ENCODE data around the gene KCND3.

KCND3 gene

DNA sequence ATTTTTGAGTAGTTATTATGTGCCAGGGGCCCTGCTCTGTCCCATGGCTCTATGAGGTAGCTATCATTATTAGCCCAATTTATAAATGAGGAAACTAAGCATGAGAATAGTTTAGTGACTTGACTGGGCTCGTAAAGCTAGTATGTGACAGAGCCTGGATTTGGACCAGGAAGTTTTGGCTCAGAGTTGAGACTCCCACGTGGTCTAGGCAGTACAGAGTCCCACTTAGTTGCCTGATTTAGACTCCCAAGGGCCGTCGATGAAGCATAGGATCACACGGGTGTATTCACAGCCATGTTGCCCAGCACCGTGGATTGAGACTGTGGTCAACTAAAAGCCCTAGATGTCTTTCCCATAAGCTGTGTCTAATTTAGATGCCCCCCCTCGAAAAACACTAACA lies 152.1 kb downstream of the KCND3 start:
- no peak for DNase-seq

DNA sequence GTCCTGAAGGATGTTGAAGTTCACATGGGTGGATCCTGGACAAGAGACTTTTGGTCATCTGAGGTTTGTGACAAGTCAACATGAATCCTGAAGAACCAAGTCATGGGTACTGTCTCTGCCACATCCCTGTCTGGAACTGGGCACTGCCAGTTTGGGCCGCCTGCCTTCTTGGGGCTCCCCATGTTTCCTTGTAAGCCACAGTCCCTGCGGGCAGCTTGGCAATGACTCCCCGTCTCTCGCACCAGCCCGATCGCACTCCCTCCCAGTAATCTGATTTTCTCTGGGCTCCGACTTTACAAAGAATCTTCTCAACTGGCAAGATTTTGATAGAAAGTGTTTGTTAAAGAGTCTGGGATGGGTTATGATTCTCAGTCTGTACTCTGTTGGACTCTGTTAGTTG lies 153.4 kb downstream of the KCND3 start:
- DNase-seq = no peak

DNA sequence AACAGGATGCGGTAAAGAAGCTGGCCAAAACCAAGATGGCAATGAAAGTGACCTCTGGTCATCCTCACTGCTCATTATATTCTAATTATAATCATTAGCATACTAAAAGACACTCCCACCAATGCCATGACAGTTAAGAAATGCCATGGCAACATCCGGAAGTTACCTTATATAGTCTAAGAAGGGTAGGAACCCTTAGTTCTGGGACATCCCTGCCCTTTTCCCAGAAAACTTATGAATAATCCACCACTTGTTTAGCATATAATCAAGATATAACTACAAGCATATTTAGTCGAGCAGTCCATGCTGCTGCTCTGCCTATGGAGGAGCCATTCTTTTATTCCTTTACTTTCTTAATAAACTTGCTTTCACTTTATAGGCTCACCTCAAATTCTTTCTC lies 154.0 kb downstream of the KCND3 start:
- no peak for DNase-seq

DNA sequence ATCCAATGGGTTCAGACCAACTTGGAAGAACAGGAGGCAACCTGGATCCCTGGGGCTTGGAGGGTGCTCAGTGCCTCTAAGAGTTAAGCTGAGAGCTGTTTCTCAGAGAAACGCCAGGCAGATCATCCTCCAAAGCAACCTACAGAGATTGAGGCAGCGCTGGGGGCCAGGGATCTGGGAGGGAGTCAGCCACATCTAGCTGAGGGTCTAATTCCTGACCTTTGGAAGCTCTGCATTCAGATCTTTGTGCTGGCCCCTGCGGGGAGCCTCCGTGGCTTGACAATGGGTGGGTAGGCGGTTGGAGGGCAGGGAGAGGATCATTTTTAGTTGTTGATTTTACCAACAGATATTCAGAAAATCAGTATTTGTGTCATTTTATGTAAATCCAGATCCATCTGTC lies 154.5 kb downstream of the KCND3 start:
- DNase-seq = no peak

DNA sequence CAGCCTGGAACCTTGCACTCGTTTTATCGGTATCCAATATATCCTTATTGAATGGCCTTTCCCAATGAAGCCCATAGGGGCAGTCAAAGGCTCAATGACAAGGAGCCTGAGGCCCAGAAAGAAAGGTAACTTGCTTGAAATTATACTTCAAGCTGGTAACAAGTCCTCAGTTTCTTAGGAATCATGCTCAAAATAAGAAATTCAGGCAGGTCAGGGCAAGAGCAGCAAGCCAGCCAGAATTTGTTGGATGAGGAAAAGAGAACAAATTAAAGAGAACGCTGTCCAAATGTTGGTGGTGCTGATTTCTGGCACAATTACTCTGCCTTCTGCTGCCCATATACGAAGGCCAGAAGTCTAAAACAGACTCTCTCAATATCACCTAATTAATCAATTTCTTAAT lies 156.1 kb downstream of the KCND3 start:
- no peak for DNase-seq

DNA sequence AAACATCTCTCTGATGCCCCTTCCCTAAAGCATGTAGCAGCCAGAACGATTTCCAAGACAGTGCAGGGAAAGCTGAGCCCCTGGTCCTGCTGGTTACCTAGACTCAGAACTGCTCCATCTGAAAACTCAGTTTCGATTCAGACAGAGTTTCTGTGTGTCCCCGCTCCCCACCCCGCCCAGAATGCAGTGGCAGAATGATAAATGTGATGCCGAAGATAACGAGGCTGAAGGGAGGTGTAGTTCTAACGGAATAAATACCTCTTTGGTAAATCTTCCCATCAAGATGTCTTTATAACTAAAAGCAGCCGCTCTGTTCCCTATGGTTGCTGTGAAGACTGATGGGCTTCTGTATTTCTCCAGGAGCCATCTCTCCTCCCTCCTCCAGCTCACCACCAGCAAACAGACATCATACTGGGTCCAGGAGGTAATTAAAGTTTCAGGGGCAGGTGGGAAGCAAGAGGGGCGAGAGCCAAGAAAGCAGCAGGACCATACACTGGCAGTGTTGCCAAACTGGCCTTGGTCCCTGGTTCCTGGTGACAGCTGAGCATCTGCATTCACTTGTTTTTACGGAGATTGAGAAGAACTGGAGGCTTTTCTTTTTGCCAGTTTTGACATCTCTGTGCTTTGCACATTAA lies 156.8 kb downstream of the KCND3 start:
- no peak for DNase-seq

DNA sequence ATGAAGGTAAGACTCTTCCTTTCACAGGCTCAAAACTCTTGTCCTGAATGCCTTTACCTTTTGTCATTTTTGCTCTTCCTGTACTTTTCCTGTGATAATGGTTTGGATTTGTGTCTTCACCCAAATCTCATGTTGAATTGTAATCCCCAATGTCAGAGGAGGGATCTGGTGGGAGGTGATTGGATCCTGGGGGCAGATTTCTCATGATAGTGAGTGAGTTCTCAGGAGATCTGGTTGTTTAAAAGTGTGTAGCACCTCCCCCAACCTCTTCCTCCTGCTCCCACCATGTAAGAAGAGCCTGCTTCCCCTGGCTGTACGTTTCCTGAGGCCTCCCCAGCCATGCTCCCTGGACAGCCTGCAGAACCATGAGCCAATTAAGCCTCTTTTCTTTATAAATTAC lies 158.3 kb downstream of the KCND3 start:
- DNase-seq = no peak

DNA sequence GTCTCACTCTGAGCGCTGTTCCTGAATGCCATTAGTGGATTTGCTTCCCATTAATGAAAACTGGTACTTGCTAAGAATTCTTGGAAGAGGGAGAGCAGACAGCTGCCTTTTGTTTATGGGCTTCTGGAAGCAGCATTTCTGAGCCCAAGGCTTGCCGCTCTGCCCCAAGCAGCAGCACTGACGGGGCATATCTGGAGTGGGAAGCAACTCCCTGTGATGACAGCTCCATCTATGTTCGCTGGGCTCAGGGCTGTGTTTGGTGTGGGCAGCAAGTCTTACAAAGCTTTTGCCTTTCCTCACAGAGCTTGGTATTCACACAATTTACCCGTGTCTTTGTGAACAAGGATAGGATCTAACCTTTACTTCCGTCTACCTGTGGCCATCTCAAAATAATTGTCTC lies 161.5 kb downstream of the KCND3 start:
- no peak for DNase-seq

DNA sequence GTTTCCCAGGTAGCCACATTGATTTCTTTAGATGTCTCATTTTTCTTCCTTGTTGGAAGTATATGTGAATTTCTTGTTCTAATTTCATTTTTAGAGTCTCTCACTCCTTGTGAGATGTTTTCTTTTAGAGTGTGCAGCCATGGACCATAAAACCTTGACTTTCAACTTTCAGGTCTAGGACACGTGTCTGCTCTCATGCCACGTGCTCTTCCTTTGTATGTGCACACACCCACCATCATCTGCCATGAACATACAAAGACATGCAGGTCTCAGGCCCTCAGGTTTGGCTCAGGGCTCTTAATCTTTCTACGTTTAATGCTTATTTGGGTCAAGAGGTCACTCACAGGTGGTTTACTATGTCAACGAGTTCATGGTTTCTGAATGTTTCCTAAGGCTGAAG lies 163.2 kb downstream of the KCND3 start:
- DNase-seq = no peak

DNA sequence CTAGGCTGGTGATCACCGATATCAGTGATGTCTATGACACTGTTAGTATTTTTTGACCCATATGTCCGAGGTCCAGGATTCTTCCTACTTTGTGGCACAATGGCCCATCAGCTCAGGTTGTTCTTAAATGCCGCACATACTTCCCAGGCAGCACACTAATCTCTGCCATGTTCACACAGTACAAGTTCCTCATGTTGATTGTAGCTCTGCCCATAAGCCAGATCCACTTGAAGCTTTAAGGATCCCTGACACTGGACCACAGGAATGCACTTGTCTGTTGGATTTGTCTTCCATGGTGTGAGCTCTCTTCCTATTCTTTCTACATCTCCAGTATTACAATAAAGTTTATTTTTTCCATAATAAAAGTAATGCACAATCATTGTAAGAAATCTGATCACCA lies 164.3 kb downstream of the KCND3 start:
- no peak for DNase-seq

DNA sequence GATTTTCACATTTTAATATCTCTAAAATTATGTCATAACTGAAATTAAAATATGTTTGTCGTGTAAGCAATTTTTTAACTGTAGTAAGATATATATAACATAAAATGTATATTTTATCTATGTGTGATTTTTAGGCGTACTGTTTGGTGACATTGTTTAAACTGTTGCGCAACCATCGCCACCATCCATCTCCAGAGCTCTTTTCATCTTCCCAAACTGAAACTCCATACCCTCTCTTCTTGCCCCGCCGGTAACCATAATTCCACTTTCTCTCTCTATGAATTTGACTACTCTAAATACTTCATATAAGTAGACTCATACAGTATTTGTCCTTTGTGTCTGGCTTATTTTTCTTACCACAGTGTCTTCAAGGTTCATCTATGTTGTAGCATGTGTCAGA lies 167.3 kb downstream of the KCND3 start:
- no peak for DNase-seq

DNA sequence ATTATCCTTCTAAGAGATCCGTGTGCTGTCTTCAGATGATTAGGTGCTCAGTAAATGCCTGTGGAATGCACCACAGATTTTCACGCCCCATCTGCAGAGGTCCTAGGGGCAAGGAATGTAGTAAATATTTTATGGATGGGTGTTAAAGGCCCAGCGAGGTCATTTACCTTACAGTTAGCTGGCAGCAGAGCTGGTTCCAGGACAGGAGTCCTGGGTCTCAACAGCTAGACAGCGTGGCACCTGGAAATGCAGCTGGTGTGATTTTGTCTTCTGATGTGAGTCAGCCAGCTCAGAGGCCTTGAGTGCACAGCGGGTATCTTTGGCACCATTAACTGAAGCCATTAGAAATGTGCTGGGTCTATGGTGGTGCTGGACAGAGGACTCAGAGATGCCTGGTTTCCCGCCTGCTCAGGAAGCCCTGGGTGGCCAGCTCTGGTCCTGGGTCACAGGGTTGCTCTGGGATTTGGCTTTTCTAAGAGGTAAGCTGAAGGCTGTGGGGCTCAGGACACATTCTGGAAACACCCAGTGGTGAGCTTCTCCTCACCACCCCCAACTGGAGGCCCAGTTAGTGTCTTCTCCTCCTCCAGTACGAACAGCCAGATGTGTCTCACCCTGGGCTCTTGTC lies 168.2 kb downstream of the KCND3 start:
- DNase-seq = no peak

DNA sequence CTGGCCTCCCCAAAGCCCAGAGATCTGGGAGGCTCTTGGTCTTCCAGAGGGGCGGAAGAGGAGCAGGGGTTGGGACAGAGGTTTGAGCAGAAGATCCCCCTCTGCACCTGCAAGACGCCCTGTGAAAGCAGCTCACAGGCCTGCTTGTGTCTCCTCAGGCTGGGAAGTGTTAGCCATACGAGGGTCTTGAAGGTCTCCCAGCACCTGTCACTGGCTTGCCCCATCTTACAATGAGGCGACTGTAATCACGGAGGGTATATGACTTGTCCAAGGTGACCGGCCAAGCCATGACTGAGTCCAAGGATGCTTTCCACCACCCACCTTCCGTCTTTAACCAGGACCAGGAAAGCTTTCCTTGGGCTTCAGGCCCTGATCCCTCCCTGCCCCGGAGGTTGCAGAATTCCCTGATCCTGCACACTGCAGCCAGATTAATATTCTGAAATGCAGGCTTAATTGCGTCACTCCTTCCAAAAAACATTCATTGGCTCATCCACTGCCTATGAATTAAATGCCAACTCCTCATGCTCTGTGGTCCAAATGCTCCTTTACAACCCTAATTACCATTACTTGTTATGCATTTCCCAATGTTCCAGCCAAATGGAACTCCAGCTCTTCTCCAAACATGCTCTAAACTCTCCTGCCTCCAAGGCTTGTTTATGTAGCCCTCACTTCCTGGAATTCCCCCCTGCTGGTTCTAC lies 169.8 kb downstream of the KCND3 start:
- no peak for DNase-seq

DNA sequence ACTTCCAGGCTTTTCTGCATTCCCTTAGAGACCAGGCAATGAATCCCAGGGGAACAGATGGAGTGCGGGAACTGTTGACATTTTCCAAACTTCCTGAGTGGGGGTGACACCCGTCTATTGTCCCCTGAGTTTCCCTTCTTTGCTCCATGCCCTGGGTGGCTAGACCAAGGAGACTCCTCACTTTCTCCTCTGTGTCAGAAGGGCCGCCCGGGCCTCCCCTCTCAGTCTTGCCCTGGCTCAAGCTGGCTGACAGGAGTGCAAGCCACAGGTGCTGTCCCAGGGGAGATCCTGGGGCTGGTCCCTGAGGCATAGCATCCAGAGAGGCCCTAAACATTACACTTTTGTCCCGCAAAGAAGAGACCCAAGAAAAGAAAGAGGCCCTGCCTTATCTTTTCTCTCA lies 170.9 kb downstream of the KCND3 start:
- DNase-seq = no peak

DNA sequence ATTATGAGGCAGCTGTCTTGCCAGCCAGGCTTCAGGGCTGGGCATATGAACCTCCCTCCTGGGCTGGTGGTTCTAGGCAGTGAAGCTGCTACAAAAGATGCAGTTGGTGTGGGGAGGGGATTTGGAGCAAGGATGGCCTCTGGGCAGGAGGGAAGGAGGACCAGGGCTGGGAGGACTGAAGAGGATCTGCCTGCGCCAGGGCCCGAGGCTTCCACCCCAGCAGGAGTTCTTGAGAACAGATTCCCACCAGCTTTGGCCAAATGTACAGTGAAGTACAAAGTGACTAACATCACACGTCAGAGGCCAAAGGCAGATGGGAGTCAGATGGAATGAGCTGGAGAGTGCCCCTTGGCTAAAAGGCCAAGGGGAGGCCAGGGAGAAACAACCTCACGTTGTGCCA lies 171.4 kb downstream of the KCND3 start:
- DNase-seq = no peak

DNA sequence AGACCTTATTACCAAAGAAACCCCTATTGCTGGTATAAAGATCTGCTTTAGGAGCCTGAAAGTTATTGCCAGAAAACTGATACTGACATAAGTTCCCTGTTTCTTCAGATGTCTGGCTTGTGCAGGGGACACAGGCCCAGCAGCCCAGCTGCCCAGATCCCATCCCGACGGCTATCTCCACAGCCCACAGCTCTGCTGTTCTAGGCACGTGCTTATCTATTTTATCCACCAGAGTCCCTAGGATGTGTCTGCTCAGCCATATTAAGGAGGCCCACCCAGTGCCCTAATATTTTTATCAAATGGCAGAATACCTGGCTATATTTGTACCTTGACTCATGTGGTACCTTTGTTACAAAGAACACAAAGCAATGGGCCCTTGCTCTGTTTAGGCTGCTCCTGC lies 174.8 kb downstream of the KCND3 start:
- no peak for DNase-seq

DNA sequence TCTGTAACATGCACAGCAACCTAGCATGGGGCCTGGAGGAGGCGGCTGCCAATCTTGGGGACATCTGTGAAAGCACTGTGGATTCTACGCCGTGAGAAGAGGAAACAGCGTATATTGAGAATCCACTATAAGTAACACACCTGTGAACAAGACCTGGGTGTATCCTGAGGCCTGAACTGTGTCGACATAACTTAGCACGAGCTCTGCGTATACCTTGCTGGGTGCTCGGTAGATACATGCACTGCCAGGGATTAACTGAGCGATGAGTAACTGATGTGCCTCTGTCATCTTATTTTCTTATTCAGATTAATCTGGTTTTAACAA lies 175.2 kb downstream of the KCND3 start:
- DNase-seq = no peak

DNA sequence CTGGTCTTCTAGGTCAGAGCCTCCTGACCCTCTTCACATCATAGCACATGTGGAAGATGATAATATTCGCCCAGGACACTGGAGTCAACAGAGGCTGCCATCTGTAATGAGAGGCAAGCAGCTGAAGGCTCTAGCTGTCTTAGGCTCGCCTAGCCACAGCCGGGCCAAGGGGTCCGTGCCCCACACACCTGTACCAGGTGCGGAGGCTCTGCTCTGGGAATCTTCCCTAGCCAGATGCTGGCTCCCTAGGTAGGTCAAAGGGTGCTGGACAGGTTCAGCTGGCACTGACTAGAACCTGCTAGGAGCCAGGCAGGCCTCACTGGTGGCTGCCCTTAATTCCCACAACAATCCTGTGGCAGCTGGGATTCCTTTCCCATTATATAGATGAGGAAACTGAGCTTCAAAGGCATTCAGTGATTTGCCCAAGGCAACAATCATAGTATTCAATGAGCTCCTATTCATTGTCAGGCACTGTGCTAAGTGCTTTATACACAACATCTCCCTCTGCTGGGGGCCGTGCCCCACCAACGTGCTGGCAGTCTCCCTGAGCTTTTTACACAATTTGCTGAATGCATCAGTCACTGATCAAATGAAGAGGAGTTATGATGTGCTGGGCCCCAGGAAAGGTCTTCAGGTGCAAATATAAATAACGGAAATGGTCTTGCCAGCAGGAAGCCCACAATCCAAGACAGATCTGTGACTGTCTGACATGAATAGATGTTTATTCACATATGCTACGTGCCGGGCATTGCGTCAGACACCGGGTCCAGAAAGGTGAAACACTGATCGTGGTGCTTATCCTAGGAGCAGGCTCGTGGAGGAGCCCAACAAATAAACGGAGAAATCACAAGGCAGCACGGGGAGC lies 175.8 kb downstream of the KCND3 start:
- no peak for DNase-seq

DNA sequence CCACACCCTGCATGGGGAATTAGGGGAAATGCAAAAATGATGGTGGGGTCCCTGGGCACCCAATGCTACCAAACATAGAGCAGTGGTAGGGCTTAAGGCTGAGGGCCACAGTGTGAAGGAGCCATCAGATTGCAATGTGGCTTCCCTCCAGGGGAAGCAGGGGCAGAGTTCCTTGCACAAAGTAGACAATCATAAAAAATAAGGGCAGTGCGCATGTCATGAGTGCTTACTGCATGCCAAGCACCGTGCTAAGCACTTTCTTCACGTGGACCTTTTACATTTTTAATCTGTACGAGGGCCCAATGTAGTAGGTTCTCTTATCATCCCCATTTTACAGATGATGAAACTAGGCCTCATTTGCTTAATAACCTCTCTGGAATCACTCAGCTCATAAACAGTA lies 177.2 kb downstream of the KCND3 start:
- DNase-seq = no peak

DNA sequence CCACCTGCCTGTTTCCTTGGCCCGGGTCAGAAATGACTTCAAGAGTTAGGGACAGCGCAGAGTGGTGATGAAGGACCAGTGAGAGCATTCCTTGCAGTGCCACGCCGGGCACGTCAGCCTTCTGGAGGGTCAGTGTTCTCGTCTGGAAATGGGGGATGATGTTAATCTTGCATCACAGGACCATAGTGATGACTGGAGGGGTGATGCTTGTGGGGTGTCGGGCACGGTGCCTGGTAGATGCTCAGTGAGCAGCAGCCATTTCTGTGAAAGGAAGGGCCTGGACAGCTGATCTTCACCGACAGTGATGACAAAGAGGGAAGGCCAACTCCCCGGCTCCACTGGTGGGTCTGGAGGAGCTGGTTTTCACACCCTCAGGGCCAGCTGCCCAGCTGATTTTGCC lies 177.6 kb downstream of the KCND3 start:
- DNase-seq = no peak

DNA sequence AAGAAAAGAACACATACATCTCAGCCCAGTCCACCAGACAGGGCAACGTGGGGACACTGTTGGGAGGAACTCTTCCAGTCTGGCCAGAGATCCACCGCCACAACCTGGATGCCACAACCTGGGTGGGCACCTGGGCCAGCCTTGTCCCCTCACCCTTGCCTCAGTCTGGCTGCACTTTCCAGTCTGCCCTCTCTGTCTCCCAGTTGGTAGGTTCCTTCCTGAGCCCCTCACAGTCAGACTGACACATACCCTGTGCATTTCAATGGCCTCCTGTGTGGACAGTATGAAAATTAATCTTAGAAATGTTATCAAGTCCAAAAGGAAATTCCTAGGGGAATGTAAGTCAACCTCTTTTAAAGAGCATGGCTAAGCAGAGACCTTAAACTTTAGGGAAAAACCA lies 184.2 kb downstream of the KCND3 start:
- no peak for DNase-seq

DNA sequence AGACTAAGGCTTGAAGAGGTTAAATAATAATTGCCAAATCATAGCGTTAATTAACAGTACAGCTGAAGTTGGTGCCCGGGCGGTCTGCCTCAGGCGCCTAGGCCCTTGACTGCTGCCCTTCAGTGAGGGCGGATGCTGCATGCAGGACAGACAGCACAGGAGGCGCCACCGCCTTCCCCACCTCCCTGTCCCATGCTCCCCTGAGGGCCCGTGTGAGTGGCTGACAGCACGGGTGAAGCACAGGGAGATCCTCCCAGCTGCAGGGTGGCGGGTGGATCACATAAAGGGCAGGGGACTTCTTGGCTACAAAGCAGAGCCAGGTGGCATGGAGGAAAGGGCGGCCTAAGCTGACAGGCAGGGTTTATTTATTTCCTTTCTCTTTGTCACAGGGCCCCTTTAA lies 184.7 kb downstream of the KCND3 start:
- DNase-seq = no peak

DNA sequence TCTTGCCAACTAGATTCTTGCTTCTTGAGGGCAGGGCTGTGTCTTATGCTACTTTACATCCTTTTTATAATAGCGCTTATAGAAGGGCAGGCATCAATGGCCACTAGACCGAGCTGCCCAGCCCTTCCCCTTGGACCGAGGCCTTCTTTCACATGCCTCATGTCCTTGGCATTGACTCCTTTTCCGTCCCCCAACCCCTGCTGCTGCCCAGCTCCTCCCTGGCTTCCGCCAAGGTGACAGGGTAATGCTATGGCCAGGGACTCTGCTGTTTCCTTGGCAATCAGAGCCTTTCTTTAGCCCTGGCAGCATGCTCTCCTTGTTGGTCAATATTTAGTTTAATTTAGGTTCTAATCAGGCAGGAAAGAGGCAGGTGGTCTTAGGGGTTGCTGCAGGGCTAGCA lies 185.5 kb downstream of the KCND3 start:
- DNase-seq = no peak

DNA sequence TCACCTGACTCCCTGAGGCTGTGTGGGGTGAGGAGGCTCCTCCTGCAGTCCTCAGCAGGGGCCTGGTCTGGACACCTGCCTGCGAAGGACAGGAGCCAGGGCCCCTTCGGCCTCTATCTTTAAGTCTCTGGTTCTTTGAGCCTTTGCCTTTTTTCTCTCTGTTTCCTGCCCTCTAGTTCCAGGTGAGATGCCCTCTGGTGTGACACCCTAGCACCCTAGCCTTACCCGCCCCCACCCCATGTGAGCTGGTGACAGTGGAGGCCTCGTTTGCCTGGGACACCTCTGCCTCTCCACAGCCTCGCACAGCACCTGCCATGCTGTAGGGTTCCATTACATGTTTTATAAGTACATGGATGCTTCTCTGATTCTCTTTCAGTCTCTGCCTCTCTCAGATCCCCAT lies 186.5 kb downstream of the KCND3 start:
- DNase-seq = no peak
